GM23338 (cell line): ENCODE measurements around the gene RRAS2. TPM values are rescaled to one million over a fixed set of nuclear protein-coding genes. Genes with fewer than 3 reads are reported as not detected.
A peak's percentile ranks its signal among the peaks of the same experiment; 100 is the strongest.

Experiments
- ATAC-seq: fragments of 200-7000 bp; cut with Tn5 transposase; 3 replicates; pipeline ENCODE4 v1.9.1; 2020
- DNase-seq: peaks from one replicate; pipeline ENCODE4 v3.0.0-alpha.2; 2015; ENCODE audit warnings: low spot score
- H2AFZ ChIP-seq: fragments of 200-600 bp; sonication (generic); 2 replicates; pipeline ENCODE4 v1.8.0; 2016; ENCODE audit warnings: antibody characterized with exemption, mild to moderate bottlenecking, moderate library complexity
- H3F3A ChIP-seq: fragments of 200-600 bp; sonication (generic); replicated peaks from 2 replicates; pipeline ENCODE4 v1.8.0; 2017; ENCODE audit warnings: antibody characterized with exemption, mixed run types, low read depth
- H3K27ac ChIP-seq: fragments of 200-600 bp; sonication (generic); 2 replicates; pipeline ENCODE4 v1.6.1; 2016; ENCODE audit warnings: low read depth
- H3K27me3 ChIP-seq: fragments of 200-600 bp; sonication (generic); 2 replicates; pipeline ENCODE4 v1.8.0; 2016; ENCODE audit warnings: mild to moderate bottlenecking, mixed run types, moderate library complexity; ENCODE audit not compliant: insufficient read depth
- H3K36me3 ChIP-seq: fragments of 200-600 bp; sonication (generic); 2 replicates; pipeline ENCODE4 v1.8.0; 2016; ENCODE audit warnings: mild to moderate bottlenecking; ENCODE audit not compliant: insufficient read depth
- H3K4me1 ChIP-seq: fragments of 200-600 bp; sonication (generic); 2 replicates; pipeline ENCODE4 v1.8.0; 2016; ENCODE audit warnings: mild to moderate bottlenecking, moderate library complexity; ENCODE audit not compliant: insufficient read depth
- H3K4me2 ChIP-seq: fragments of 200-600 bp; sonication (generic); 2 replicates; pipeline ENCODE4 v1.7.1; 2017; ENCODE audit warnings: mixed run types
- H3K4me3 ChIP-seq: fragments of 200-600 bp; sonication (generic); 2 replicates; pipeline ENCODE4 v1.6.1; 2016; ENCODE audit warnings: mixed run types
- H3K79me2 ChIP-seq: fragments of 200-600 bp; sonication (generic); replicated peaks from 2 replicates; pipeline ENCODE4 v1.8.0; 2017; ENCODE audit warnings: mild to moderate bottlenecking; ENCODE audit not compliant: insufficient read depth
- H3K9me2 ChIP-seq: fragments of 200-600 bp; sonication (generic); 2 replicates; pipeline ENCODE4 v1.8.0; 2017; ENCODE audit not compliant: insufficient read depth
- H4K20me1 ChIP-seq: fragments of 200-600 bp; sonication (generic); replicated peaks from 2 replicates; pipeline ENCODE4 v1.8.0; 2017; ENCODE audit warnings: mild to moderate bottlenecking; ENCODE audit not compliant: insufficient read depth
- H3K27ac Mint-ChIP-seq: 2 replicates; pipeline ENCODE4 v1.8.0; 2020; ENCODE audit warnings: inconsistent platforms, mild to moderate bottlenecking, moderate library complexity, mixed read lengths
- H3K27me3 Mint-ChIP-seq: 3 replicates; pipeline ENCODE4 v1.8.0; 2022; ENCODE audit warnings: low read depth, mild to moderate bottlenecking, moderate library complexity, mixed read lengths, inconsistent platforms; ENCODE audit not compliant: insufficient read depth, poor library complexity
- H3K36me3 Mint-ChIP-seq: 3 replicates; pipeline ENCODE4 v1.8.0; 2021; ENCODE audit warnings: low read depth, mild to moderate bottlenecking, inconsistent platforms, moderate library complexity, mixed read lengths
- H3K4me1 Mint-ChIP-seq: 3 replicates; pipeline ENCODE4 v1.8.0; 2020; ENCODE audit warnings: mild to moderate bottlenecking, inconsistent platforms, mixed read lengths
- H3K4me3 Mint-ChIP-seq: 3 replicates; pipeline ENCODE4 v1.8.0; 2021; ENCODE audit warnings: moderate library complexity, mild to moderate bottlenecking, inconsistent platforms, mixed read lengths
- H3K9me3 Mint-ChIP-seq: 3 replicates; pipeline ENCODE4 v1.8.0; 2020; ENCODE audit warnings: moderate library complexity, mild to moderate bottlenecking, inconsistent platforms, mixed read lengths
- CREB1 ChIP-seq: fragments of 250-450 bp; sonication (Bioruptor Pico); IDR thresholded peaks from 2 replicates; pipeline ENCODE4 v1.5.0; 2020; ENCODE audit warnings: low read depth, mild to moderate bottlenecking, moderate library complexity
- EZH2phosphoT487 ChIP-seq: fragments of 200-600 bp; sonication (generic); IDR thresholded peaks from one replicate; pipeline ENCODE4 v1.8.1; 2018; ENCODE audit warnings: antibody characterized with exemption; ENCODE audit not compliant: unreplicated experiment
- JUNB ChIP-seq: IDR thresholded peaks from one replicate; pipeline ENCODE4 v1.6.1; 2016; ENCODE audit warnings: antibody characterized with exemption; ENCODE audit not compliant: unreplicated experiment
- ZNF331 ChIP-seq: fragments of 250-450 bp; sonication (Bioruptor Pico); IDR thresholded peaks from 2 replicates; pipeline ENCODE4 v1.5.0; 2020; ENCODE audit warnings: low read depth, mild to moderate bottlenecking, moderate library complexity
- polyA plus RNA-seq: library from polyadenylated mRNA; unstranded; fragments of >200 nt; fragmentation: Nextera tagmentation; extraction: Ambion mirVana; gene quantifications from 2 replicates; pipeline ENCODE4 v1.2.1, GENCODE V29; 2016
- total RNA-seq: library from RNA; depleted of rRNA; stranded (reverse); fragments of >200 nt; shearing (Covaris generic); gene quantifications from 2 replicates; pipeline ENCODE4 v1.2.3, GENCODE V29; 2014
- TF ChIP-seq, protein P1 (sequence below), 2 experiments: fragments of 200-600 bp in 1 of 2; sonication (generic) in 1 of 2; conservative IDR thresholded peaks; 2 replicates each; pipeline versions ENCODE4 v1.5.1 to v1.6.1; 2016 to 2017; ENCODE audit warnings: antibody characterized with exemption in 2 of 2, low read depth in 2 of 2, mild to moderate bottlenecking in 2 of 2, moderate library complexity in 1 of 2
- TF ChIP-seq, protein P2 (sequence below): IDR thresholded peaks from one replicate; pipeline ENCODE4 v1.6.1; 2018; ENCODE audit warnings: antibody characterized with exemption; ENCODE audit not compliant: unreplicated experiment
- TF ChIP-seq, protein P3 (sequence below): fragments of 250-450 bp; sonication (Bioruptor Pico); IDR thresholded peaks from 2 replicates; pipeline ENCODE4 v1.5.0; 2020; ENCODE audit warnings: mild to moderate bottlenecking, moderate library complexity

The RRAS2 gene
- total and polyA plus RNA-seq, 2 experiments from 2014 or later: 196 to 293 TPM

DNA sequence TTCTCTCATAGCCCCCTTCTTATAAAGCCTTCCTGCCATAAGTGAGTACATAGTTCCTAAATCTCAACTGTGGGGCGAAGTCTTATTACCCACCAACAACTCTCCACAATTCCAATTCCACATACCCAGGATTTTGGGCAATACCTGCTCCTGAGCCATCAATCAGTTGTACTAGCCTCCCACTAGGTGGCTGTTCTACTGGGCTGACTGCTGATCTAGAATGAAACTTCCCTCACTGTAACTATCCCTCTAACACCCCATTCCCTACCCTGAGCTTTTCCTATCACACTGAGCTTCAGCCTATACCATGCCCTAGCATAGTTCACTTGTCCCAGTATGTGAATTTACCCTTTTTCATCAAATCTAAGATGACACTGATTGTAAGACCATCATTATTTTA lies 52.5 kb downstream of the RRAS2 start:
- Histone ChIP-seq H3K4me2 (no peak overlapping the region), H4K20me1 (peaks cover 56% of the 10 kb centered on the region), H3K9me2 (no peaks in the 10 kb centered on the region), H3K27ac (peak overlapping the region; percentile 73), H3K27me3 (no peaks in the 10 kb centered on the region), H3K36me3 (no peaks in the 10 kb centered on the region), H3K4me3 (no peak overlapping the region), H3F3A (no peaks in the 10 kb centered on the region), H3K79me2 (peaks cover 100% of the 10 kb centered on the region), H3K4me1 (peaks cover 79% of the 10 kb centered on the region), H2AFZ (no peak overlapping the region)
- TF ChIP-seq, protein P1, sequence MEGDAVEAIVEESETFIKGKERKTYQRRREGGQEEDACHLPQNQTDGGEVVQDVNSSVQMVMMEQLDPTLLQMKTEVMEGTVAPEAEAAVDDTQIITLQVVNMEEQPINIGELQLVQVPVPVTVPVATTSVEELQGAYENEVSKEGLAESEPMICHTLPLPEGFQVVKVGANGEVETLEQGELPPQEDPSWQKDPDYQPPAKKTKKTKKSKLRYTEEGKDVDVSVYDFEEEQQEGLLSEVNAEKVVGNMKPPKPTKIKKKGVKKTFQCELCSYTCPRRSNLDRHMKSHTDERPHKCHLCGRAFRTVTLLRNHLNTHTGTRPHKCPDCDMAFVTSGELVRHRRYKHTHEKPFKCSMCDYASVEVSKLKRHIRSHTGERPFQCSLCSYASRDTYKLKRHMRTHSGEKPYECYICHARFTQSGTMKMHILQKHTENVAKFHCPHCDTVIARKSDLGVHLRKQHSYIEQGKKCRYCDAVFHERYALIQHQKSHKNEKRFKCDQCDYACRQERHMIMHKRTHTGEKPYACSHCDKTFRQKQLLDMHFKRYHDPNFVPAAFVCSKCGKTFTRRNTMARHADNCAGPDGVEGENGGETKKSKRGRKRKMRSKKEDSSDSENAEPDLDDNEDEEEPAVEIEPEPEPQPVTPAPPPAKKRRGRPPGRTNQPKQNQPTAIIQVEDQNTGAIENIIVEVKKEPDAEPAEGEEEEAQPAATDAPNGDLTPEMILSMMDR (conservative IDR thresholded peaks at IDR 0.05; ENCODE audit: low read depth in 2 of 2): peak; percentile 46 to 54
- TF ChIP-seq CREB1 (CRISPR knock-in tag): no peak
- TF ChIP-seq EZH2phosphoT487: no peak
- H3K27me3 Mint-ChIP-seq: no peaks in the 10 kb centered on the region
- no peaks in the 10 kb centered on the region for H3K9me3 Mint-ChIP-seq
- DNase-seq: peak; percentile 72
- no peaks in the 10 kb centered on the region; the same call in 2 of the 3 replicates for H3K36me3 Mint-ChIP-seq
- H3K27ac Mint-ChIP-seq: 0 out of 2 replicates have a peak overlapping the region, but pooled peaks have one; percentile 7
- no peak overlapping the region for H3K4me3 Mint-ChIP-seq
- peak; percentile 76 for ATAC-seq
- H3K4me1 Mint-ChIP-seq: peaks cover 45% of the 10 kb centered on the region

DNA sequence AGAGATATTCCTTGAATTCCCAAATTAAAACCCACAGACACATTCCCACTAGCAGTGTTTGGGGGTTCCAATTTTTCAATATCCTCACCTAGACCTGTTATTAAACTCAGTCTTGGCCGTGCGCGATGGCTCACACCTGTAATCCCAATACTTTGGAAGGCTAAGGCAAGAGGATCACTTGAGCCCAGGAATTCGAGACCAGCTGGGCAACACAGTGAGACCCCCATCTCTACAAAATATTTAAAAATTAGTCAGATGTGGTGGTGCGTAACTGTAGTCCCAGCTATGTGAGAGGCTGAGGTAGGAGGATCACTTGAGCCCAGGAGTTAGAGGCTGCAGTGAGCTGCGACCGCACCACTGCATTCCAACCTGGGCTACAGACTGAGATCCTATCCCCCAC lies 53.3 kb downstream of the RRAS2 start:
- no peak overlapping the region for H3K27ac Mint-ChIP-seq
- Histone ChIP-seq H3K9me2 (no peaks in the 10 kb centered on the region), H4K20me1 (peaks cover 54% of the 10 kb centered on the region), H3K79me2 (peaks cover 99% of the 10 kb centered on the region), H3K36me3 (no peaks in the 10 kb centered on the region), H3K4me3 (no peak overlapping the region), H3K4me1 (peaks cover 75% of the 10 kb centered on the region), H3F3A (no peaks in the 10 kb centered on the region), H3K4me2 (no peak overlapping the region), H2AFZ (no peak overlapping the region), H3K27ac (no peak overlapping the region), H3K27me3 (no peaks in the 10 kb centered on the region)
- no peaks in the 10 kb centered on the region for H3K9me3 Mint-ChIP-seq
- no peaks in the 10 kb centered on the region; the same call in 2 of the 3 replicates for H3K36me3 Mint-ChIP-seq
- DNase-seq: no peak
- peaks cover 45% of the 10 kb centered on the region for H3K4me1 Mint-ChIP-seq
- no peak for ATAC-seq
- no peak overlapping the region for H3K4me3 Mint-ChIP-seq
- no peaks in the 10 kb centered on the region for H3K27me3 Mint-ChIP-seq
- no peak for TF ChIP-seq EZH2phosphoT487
- no peak for TF ChIP-seq CREB1 (CRISPR knock-in tag)
- TF ChIP-seq, protein P2, sequence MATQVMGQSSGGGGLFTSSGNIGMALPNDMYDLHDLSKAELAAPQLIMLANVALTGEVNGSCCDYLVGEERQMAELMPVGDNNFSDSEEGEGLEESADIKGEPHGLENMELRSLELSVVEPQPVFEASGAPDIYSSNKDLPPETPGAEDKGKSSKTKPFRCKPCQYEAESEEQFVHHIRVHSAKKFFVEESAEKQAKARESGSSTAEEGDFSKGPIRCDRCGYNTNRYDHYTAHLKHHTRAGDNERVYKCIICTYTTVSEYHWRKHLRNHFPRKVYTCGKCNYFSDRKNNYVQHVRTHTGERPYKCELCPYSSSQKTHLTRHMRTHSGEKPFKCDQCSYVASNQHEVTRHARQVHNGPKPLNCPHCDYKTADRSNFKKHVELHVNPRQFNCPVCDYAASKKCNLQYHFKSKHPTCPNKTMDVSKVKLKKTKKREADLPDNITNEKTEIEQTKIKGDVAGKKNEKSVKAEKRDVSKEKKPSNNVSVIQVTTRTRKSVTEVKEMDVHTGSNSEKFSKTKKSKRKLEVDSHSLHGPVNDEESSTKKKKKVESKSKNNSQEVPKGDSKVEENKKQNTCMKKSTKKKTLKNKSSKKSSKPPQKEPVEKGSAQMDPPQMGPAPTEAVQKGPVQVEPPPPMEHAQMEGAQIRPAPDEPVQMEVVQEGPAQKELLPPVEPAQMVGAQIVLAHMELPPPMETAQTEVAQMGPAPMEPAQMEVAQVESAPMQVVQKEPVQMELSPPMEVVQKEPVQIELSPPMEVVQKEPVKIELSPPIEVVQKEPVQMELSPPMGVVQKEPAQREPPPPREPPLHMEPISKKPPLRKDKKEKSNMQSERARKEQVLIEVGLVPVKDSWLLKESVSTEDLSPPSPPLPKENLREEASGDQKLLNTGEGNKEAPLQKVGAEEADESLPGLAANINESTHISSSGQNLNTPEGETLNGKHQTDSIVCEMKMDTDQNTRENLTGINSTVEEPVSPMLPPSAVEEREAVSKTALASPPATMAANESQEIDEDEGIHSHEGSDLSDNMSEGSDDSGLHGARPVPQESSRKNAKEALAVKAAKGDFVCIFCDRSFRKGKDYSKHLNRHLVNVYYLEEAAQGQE: no peak
- TF ChIP-seq, protein P1 (conservative IDR thresholded peaks at IDR 0.05; ENCODE audit: low read depth in 2 of 2): no peak
- TF ChIP-seq ZNF331 (CRISPR knock-in tag): no peak
- no peak for TF ChIP-seq JUNB
- TF ChIP-seq, protein P3, sequence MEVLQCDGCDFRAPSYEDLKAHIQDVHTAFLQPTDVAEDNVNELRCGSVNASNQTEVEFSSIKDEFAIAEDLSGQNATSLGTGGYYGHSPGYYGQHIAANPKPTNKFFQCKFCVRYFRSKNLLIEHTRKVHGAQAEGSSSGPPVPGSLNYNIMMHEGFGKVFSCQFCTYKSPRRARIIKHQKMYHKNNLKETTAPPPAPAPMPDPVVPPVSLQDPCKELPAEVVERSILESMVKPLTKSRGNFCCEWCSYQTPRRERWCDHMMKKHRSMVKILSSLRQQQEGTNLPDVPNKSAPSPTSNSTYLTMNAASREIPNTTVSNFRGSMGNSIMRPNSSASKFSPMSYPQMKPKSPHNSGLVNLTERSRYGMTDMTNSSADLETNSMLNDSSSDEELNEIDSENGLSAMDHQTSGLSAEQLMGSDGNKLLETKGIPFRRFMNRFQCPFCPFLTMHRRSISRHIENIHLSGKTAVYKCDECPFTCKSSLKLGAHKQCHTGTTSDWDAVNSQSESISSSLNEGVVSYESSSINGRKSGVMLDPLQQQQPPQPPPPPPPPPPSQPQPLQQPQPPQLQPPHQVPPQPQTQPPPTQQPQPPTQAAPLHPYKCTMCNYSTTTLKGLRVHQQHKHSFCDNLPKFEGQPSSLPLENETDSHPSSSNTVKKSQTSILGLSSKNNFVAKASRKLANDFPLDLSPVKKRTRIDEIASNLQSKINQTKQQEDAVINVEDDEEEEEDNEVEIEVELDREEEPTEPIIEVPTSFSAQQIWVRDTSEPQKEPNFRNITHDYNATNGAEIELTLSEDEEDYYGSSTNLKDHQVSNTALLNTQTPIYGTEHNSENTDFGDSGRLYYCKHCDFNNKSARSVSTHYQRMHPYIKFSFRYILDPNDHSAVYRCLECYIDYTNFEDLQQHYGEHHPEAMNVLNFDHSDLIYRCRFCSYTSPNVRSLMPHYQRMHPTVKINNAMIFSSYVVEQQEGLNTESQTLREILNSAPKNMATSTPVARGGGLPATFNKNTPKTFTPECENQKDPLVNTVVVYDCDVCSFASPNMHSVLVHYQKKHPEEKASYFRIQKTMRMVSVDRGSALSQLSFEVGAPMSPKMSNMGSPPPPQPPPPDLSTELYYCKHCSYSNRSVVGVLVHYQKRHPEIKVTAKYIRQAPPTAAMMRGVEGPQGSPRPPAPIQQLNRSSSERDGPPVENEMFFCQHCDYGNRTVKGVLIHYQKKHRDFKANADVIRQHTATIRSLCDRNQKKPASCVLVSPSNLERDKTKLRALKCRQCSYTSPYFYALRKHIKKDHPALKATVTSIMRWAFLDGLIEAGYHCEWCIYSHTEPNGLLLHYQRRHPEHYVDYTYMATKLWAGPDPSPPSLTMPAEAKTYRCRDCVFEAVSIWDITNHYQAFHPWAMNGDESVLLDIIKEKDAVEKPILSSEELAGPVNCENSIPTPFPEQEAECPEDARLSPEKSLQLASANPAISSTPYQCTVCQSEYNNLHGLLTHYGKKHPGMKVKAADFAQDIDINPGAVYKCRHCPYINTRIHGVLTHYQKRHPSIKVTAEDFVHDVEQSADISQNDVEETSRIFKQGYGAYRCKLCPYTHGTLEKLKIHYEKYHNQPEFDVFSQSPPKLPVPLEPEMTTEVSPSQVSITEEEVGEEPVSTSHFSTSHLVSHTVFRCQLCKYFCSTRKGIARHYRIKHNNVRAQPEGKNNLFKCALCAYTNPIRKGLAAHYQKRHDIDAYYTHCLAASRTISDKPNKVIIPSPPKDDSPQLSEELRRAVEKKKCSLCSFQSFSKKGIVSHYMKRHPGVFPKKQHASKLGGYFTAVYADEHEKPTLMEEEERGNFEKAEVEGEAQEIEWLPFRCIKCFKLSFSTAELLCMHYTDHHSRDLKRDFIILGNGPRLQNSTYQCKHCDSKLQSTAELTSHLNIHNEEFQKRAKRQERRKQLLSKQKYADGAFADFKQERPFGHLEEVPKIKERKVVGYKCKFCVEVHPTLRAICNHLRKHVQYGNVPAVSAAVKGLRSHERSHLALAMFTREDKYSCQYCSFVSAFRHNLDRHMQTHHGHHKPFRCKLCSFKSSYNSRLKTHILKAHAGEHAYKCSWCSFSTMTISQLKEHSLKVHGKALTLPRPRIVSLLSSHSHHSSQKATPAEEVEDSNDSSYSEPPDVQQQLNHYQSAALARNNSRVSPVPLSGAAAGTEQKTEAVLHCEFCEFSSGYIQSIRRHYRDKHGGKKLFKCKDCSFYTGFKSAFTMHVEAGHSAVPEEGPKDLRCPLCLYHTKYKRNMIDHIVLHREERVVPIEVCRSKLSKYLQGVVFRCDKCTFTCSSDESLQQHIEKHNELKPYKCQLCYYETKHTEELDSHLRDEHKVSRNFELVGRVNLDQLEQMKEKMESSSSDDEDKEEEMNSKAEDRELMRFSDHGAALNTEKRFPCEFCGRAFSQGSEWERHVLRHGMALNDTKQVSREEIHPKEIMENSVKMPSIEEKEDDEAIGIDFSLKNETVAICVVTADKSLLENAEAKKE (CRISPR knock-in tag): no peak
